Lung (tissue), 12 donors: ENCODE data around the gene NFIA. TPM values are rescaled to one million over a fixed set of nuclear protein-coding genes. Genes with fewer than 3 reads are reported as not detected.

ENCODE experiments used
- ATAC-seq: fragments of 200-7000 bp; cut with Tn5 transposase; one replicate; pipeline ENCODE4 v1.9.1; 2020; ENCODE audit warnings: moderate number of reproducible peaks; ENCODE audit not compliant: insufficient read depth, low FRiP score
- DNase-seq, 3 donors: peaks; one replicate each; pipeline ENCODE4 v3.0.0-alpha.2; 2013 to 2017
- H3K27ac ChIP-seq, 2 donors: one replicate each; pipeline ENCODE4 v1.5.1; 2013; ENCODE audit warnings: mild to moderate bottlenecking in 2 of 2, moderate library complexity in 2 of 2, control low read depth in 1 of 2, inconsistent platforms in 1 of 2, low read depth in 1 of 2, low read length in 1 of 2
- H3K27me3 ChIP-seq, 3 donors: one replicate each; pipeline ENCODE4 v1.5.1; 2013; ENCODE audit warnings: low read length in 2 of 3; ENCODE audit not compliant: control insufficient read depth in 3 of 3, insufficient read depth in 3 of 3
- H3K36me3 ChIP-seq, 4 donors: one replicate each; pipeline ENCODE4 v1.5.1; 2013; ENCODE audit warnings: low read length in 4 of 4, mild to moderate bottlenecking in 1 of 4, moderate library complexity in 1 of 4; ENCODE audit not compliant: control insufficient read depth in 4 of 4, insufficient read depth in 4 of 4
- H3K4me1 ChIP-seq, 5 donors: one replicate each; pipeline ENCODE4 v1.5.1; 2013; ENCODE audit warnings: low read length in 5 of 5, mild to moderate bottlenecking in 2 of 5, moderate library complexity in 1 of 5; ENCODE audit not compliant: control insufficient read depth in 5 of 5, insufficient read depth in 5 of 5
- H3K4me3 ChIP-seq: one replicate; pipeline ENCODE4 v1.5.1; 2013; ENCODE audit warnings: mild to moderate bottlenecking, control low read depth, moderate library complexity
- H3K9ac ChIP-seq, 2 donors: one replicate each; pipeline ENCODE4 v1.5.1; 2013; ENCODE audit warnings: low read length in 2 of 2, control low read depth in 1 of 2; ENCODE audit not compliant: insufficient read depth in 1 of 2
- H3K9me3 ChIP-seq, 4 donors: one replicate each; pipeline ENCODE4 v1.5.1; 2013; ENCODE audit warnings: low read length in 3 of 4, mild to moderate bottlenecking in 1 of 4, moderate library complexity in 1 of 4; ENCODE audit not compliant: control insufficient read depth in 4 of 4, insufficient read depth in 3 of 4
- WGBS, 2 donors: extraction: QIAGEN DNeasy Blood & Tissue Kit; methylation state at CpG; one replicate each; pipeline ENCODE4 v1.1.7; 2013; 5-methylcytosine and 5-hydroxymethylcytosine counted together
- polyA plus RNA-seq, 2 donors: library from polyadenylated mRNA; stranded (reverse); fragments of 200-250 nt; gene quantifications; one replicate each; pipeline ENCODE4 v1.2.1, GENCODE V29; 2013
- total RNA-seq, 2 donors: library from RNA; depleted of rRNA in 1 of 2; stranded (reverse); fragments of >200 nt in 1 of 2; gene quantifications; one replicate each; pipeline ENCODE4 v1.2.1, GENCODE V29; 2014 to 2021
- TF ChIP-seq, protein P1 (sequence below): IDR thresholded peaks from 2 replicates; pipeline ENCODE4 v1.5.1; 2012; ENCODE audit warnings: mild to moderate bottlenecking; ENCODE audit errors: control extremely low read depth, extremely low read depth
- donor health status: control.
- donor health status: control.
- donor health status: Bipolar disorder and iron deficiency.
- donor health status: healthy.
- donor health status: DM: yes; HTN: yes; CAD: no.

Gene NFIA
- total and polyA plus RNA-seq, 4 donors: 3.0 to 63.4 (median 34.2) TPM

DNA sequence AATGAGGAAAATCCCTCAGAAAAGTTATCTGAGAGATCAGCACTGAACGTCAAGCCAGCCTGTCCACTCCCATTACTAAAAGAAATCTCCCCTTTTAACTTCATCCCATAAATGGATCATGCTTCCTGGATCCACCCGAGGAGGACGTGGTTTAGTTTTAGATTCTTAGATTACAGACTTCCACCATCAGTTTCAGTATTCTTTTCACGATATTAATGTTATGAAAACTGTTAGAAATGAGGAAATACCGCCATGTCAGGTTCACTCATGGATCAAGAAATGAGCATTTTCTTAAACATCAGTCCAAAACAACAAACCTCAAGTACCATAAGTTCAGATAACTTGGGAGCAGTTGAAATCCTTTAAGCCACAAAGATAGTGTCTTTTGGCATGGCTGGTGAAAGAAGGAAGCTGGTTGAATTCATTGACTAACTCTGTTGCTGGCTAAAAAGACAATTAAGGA is 49.8 kb downstream of the NFIA start:
- 24 to 38% methylated on average over 5 of the region's 5 CpGs for WGBS, 2 donors
- H3K9me3 ChIP-seq: no peaks in the 10 kb centered on the region
- no peak overlapping the region for H3K4me3 ChIP-seq
- H3K27ac ChIP-seq: peak overlapping the region in 1 of 2 donors; percentile 83
- H3K27me3 ChIP-seq: no peaks in the 10 kb centered on the region
- no peaks in the 10 kb centered on the region for H3K36me3 ChIP-seq
- ATAC-seq: no peak
- H3K4me1 ChIP-seq: peaks cover 0 to 32% (median 0%) of the 10 kb centered on the region in 5 donors
- TF ChIP-seq, protein P1, sequence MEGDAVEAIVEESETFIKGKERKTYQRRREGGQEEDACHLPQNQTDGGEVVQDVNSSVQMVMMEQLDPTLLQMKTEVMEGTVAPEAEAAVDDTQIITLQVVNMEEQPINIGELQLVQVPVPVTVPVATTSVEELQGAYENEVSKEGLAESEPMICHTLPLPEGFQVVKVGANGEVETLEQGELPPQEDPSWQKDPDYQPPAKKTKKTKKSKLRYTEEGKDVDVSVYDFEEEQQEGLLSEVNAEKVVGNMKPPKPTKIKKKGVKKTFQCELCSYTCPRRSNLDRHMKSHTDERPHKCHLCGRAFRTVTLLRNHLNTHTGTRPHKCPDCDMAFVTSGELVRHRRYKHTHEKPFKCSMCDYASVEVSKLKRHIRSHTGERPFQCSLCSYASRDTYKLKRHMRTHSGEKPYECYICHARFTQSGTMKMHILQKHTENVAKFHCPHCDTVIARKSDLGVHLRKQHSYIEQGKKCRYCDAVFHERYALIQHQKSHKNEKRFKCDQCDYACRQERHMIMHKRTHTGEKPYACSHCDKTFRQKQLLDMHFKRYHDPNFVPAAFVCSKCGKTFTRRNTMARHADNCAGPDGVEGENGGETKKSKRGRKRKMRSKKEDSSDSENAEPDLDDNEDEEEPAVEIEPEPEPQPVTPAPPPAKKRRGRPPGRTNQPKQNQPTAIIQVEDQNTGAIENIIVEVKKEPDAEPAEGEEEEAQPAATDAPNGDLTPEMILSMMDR: no peak
- no peak overlapping the region for H3K9ac ChIP-seq
- DNase-seq: peak in 2 of 3 donors; percentile 51 to 63

DNA sequence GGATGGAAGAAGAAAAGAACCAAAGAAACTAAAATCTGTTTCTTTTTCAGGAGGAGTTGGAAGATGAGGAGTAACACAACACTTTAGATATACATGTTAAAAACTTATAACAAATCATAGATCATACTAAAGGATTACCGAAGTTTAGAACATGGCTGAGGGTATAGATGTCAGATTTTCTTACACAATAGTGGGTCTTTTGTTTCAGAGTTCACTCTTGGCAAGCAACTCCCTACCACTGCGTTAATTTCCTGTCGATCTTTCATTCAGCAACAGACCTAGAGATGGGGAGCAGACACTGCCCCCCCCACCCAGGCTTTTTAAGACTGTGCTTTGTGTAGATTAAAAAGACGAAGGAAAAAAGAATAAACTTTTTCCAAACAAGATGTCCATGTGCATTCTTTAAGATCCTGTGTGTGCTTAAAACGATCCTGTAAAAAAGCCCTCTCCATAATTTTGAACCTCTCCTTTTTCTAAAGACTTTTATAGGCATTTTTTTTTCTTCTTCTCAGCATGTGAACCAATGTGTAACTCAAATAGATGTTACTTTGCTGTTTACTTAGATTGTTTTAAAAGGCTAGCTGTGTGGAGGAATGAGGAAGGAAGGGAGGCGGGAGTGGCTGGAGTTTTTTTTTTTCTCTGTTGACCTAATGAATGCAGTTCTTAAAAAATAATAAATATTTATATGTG is 50.4 kb downstream of the NFIA start:
- H3K4me3 ChIP-seq: no peak overlapping the region
- TF ChIP-seq, protein P1: no peak

DNA sequence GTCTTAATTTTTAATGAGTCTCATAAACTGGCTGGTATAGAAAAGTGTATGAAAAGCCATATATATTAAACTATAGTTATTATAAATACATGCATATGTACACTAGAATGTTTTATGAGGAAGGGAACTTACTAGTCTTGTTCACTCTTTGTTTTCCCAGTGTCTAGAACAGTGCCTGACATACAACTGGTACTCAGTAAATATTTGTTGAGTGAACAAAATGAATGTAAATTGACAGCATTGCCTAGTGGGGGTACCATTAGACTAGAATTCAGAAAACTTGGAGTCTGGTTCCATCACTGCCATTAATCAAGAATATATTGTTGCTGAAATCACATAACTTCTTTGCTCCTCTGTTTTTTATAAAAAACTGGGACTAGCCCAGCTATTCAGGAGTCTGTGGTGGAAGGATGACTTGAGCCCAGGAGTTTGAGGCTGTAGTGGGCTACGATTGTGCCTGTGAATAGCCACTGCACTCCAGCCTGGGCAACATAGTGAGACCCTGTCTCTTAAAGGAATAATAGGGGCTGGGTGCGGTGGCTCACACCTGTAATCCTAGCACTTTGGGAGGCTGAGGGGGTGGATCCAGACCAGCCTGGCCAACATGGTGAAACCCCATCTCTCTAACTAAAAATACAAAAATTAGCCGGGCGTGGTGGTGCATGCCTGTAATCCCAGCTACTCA is 51.1 kb downstream of the NFIA start:
- no peaks in the 10 kb centered on the region for H3K36me3 ChIP-seq
- no peaks in the 10 kb centered on the region for H3K27me3 ChIP-seq
- no peak for DNase-seq
- H3K27ac ChIP-seq: peak overlapping the region in 1 of 2 donors; percentile 60
- peaks cover 0 to 32% (median 0%) of the 10 kb centered on the region in 5 donors for H3K4me1 ChIP-seq
- no peak overlapping the region for H3K9ac ChIP-seq
- H3K9me3 ChIP-seq: no peaks in the 10 kb centered on the region
- TF ChIP-seq, protein P1: no peak
- no peak overlapping the region for H3K4me3 ChIP-seq
- ATAC-seq: no peak
- 96 to 100% methylated on average over 4 of the region's 4 CpGs for WGBS, 2 donors

More for the DNA sequence above, 50.4 kb downstream of the NFIA start:
- H3K9ac ChIP-seq: peak overlapping the region in 1 of 2 donors; percentile 26
- H3K4me1 ChIP-seq: peaks cover 0 to 32% (median 0%) of the 10 kb centered on the region in 5 donors
- no peaks in the 10 kb centered on the region for H3K36me3 ChIP-seq
- 22 to 28% methylated on average over 6 of the region's 6 CpGs for WGBS, 2 donors
- ATAC-seq (no peak), DNase-seq (peak; percentile 48 to 80 (median 72))
- H3K27ac ChIP-seq: peak overlapping the region in 1 of 2 donors; percentile 83
- H3K9me3 ChIP-seq: no peaks in the 10 kb centered on the region
- H3K27me3 ChIP-seq: no peaks in the 10 kb centered on the region
